Retinal pigment epithelial cell (primary cell): ENCODE measurements around the gene WWTR1.

ENCODE experiments used
- DNase-seq: peaks from one replicate; pipeline ENCODE4 v3.0.0-alpha.2; 2010; ENCODE audit warnings: low read depth
- H3K4me3 ChIP-seq: 2 replicates; pipeline ENCODE4 v1.5.1; 2011; ENCODE audit warnings: mild to moderate bottlenecking, low read length, control low read depth, moderate library complexity
- TF ChIP-seq, protein P1 (sequence below): conservative IDR thresholded peaks from 2 replicates; pipeline ENCODE4 v1.5.1; 2011; ENCODE audit warnings: low read depth, low read length, control low read depth, inconsistent platforms

Gene WWTR1

GRCh38 chr3:149628957-149629670, 28.7 kb downstream of the WWTR1 start:
- no peak overlapping the region for H3K4me3 ChIP-seq
- TF ChIP-seq, protein P1, sequence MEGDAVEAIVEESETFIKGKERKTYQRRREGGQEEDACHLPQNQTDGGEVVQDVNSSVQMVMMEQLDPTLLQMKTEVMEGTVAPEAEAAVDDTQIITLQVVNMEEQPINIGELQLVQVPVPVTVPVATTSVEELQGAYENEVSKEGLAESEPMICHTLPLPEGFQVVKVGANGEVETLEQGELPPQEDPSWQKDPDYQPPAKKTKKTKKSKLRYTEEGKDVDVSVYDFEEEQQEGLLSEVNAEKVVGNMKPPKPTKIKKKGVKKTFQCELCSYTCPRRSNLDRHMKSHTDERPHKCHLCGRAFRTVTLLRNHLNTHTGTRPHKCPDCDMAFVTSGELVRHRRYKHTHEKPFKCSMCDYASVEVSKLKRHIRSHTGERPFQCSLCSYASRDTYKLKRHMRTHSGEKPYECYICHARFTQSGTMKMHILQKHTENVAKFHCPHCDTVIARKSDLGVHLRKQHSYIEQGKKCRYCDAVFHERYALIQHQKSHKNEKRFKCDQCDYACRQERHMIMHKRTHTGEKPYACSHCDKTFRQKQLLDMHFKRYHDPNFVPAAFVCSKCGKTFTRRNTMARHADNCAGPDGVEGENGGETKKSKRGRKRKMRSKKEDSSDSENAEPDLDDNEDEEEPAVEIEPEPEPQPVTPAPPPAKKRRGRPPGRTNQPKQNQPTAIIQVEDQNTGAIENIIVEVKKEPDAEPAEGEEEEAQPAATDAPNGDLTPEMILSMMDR = no peak
- no peak for DNase-seq

- DNase-seq = no peak
- TF ChIP-seq, protein P1 = no peak
- H3K4me3 ChIP-seq = no peak overlapping the region
These were observed 31.2 kb downstream of the WWTR1 start for GRCh38 chr3:149626671-149627070.

GRCh38 chr3:149625795-149626194, 32.0 kb downstream of the WWTR1 start:
- peak; percentile 65 for DNase-seq
- TF ChIP-seq, protein P1 = no peak
- no peak overlapping the region for H3K4me3 ChIP-seq

GRCh38 chr3:149623824-149624223, 34.0 kb downstream of the WWTR1 start:
- TF ChIP-seq, protein P1 = no peak
- DNase-seq = no peak
- H3K4me3 ChIP-seq = no peak overlapping the region

GRCh38 chr3:149621218-149622005, 36.4 kb downstream of the WWTR1 start:
- DNase-seq = no peak
- TF ChIP-seq, protein P1 = no peak
- H3K4me3 ChIP-seq = no peak overlapping the region

DNA sequence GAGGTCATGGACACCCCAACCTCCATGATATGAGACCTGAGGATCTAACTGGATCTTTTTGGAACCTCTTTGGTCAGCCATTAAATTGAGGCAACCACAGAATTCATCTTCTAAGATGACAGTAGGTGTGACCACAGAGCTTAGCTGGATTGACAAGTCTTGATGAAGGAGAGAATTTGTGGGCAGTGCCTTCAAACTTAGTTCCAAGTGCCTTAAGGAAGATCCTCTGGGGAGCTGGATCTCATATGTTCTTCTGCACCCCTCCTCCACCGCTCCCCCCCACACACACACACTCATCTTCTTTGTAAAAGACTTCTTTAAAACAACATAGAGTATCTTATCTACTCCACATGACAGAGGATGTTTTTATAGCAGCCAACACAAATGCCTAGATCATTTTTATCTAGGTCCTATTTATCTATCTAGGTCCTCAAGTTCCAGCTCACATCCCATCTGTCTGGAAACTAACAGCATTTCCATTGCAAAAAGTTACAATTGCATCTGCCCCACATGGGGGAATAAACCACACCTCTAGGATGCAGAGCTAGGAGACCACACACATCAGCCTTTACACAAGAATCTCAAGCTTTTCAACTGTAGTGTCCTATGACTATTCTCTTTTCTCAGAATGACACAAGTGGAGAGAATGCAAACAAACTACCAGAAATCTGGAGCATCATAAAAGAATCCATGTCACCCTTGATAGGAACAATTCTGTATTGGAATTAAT, 37.4 kb downstream of the WWTR1 start:
- H3K4me3 ChIP-seq = no peak overlapping the region
- TF ChIP-seq, protein P1 = no peak
- no peak for DNase-seq
